RWPE1 (cell line): ENCODE data around the gene TRIM67.

Experiments used
- CTCF ChIA-PET: fragments of 350-600 bp; sonication (Branson Sonifier 250); formaldehyde crosslinking; extraction: SDS; loops from one replicate; lab custom pipeline; 2021; lab: Yijun Ruan, JAX
- POLR2A ChIA-PET: fragments of 400-600 bp; formaldehyde crosslinking; extraction: SDS; loops from one replicate; lab custom pipeline; 2020; ENCODE audit warnings: antibody characterized with exemption; ENCODE audit not compliant: low non-redundant PET; lab: Yijun Ruan, JAX
- DNase-seq: peaks from one replicate; pipeline ENCODE4 v3.0.0; 2012; ENCODE audit warnings: low spot score
- H3K27ac ChIP-seq: fragments of 450-650 bp; 2 replicates; pipeline ENCODE4 v1.5.1; 2017
- CTCF ChIP-seq: fragments of 450-650 bp; conservative IDR thresholded peaks from 2 replicates; pipeline ENCODE4 v1.5.1; 2017; ENCODE audit warnings: low read depth, mild to moderate bottlenecking

Gene TRIM67

GRCh38 chr1:231187571-231187970 lies 25.7 kb downstream of the TRIM67 start:
- DNase-seq: no peak
- ChIA-PET POLR2A (no interaction called here), CTCF (interaction anchor here (0.6 kb wide), 1 partner anchor 259 kb away, joined by 4 read pairs; no protein-coding TSS in a partner anchor)
- H3K27ac ChIP-seq: no peak overlapping the region
- TF ChIP-seq CTCF: no peak

- no peak for TF ChIP-seq CTCF
- DNase-seq: no peak
- ChIA-PET POLR2A (no interaction called here), CTCF (interaction anchor here (0.7 kb wide), 1 partner anchor 12 kb away, joined by 3 read pairs; no protein-coding TSS in a partner anchor)
- H3K27ac ChIP-seq: no peak overlapping the region
Observed at GRCh38 chr1:231188072-231188471, 26.2 kb downstream of the TRIM67 start.

GRCh38 chr1:231188768-231189167 lies 26.9 kb downstream of the TRIM67 start:
- ChIA-PET POLR2A (no interaction called here), CTCF (interaction anchor here (0.7 kb wide), 1 partner anchor 12 kb away, joined by 3 read pairs; no protein-coding TSS in a partner anchor)
- DNase-seq: no peak
- no peak overlapping the region for H3K27ac ChIP-seq
- no peak for TF ChIP-seq CTCF

- no peak for TF ChIP-seq CTCF
- no peak for DNase-seq
- H3K27ac ChIP-seq: no peak overlapping the region
- POLR2A ChIA-PET: no interaction called here
- CTCF ChIA-PET: no interaction called here
Observed at GRCh38 chr1:231189683-231190270, 27.9 kb downstream of the TRIM67 start.

GRCh38 chr1:231190456-231190855 lies 28.6 kb downstream of the TRIM67 start:
- POLR2A ChIA-PET: no interaction called here
- no peak for TF ChIP-seq CTCF
- H3K27ac ChIP-seq: no peak overlapping the region
- CTCF ChIA-PET: no interaction called here
- no peak for DNase-seq

- no peak for DNase-seq
- POLR2A ChIA-PET: no interaction called here
- CTCF ChIA-PET: no interaction called here
- TF ChIP-seq CTCF: no peak
- no peak overlapping the region for H3K27ac ChIP-seq
Observed at GRCh38 chr1:231192620-231193163, 30.8 kb downstream of the TRIM67 start.
